Measurements from ENCODE around the gene AKR1C4. TPM values are rescaled to one million over a fixed set of nuclear protein-coding genes. Genes with fewer than 3 reads are reported as not detected.
"Not testable (repeated sequence)": the region's sequence is repeated elsewhere in the genome, so short reads cannot be mapped to it uniquely, and the experiment has no call there.

AKR1C4 gene
- total RNA-seq, 4 donors from 2014 or later: not detected

DNA sequence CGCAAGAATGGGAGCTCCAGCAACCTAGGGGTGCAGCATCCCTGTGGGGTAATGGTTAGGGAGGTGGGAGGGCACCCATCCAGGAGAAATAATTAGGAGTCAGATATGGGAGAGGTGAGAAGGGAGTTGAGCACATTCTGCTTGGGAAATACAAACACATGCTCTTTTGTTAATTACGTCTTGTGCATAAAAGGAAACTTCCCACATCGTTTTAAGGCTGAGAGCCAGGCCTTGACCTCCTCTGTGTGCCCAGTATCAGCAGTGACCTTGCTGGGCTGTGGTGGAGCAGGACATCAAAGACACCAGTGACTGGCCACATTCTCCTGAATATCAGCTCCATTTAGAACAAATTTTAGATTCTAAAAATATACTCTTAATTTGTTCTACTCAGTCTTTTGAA is 22.6 kb downstream of the AKR1C4 start:
- Histone ChIP-seq H3K36me3 (no peaks in the 10 kb centered on the region), H3K4me3 (replicated peaks in 1 of 3) (no peak overlapping the region), H3K27ac (no peak overlapping the region), H3K4me1 (no peaks in the 10 kb centered on the region), H3K27me3 (no peaks in the 10 kb centered on the region), H3K9me3 (no peaks in the 10 kb centered on the region)
- no peak for TF ChIP-seq POLR2A (IDR thresholded peaks at IDR 0.05)
- TF ChIP-seq, protein P1, sequence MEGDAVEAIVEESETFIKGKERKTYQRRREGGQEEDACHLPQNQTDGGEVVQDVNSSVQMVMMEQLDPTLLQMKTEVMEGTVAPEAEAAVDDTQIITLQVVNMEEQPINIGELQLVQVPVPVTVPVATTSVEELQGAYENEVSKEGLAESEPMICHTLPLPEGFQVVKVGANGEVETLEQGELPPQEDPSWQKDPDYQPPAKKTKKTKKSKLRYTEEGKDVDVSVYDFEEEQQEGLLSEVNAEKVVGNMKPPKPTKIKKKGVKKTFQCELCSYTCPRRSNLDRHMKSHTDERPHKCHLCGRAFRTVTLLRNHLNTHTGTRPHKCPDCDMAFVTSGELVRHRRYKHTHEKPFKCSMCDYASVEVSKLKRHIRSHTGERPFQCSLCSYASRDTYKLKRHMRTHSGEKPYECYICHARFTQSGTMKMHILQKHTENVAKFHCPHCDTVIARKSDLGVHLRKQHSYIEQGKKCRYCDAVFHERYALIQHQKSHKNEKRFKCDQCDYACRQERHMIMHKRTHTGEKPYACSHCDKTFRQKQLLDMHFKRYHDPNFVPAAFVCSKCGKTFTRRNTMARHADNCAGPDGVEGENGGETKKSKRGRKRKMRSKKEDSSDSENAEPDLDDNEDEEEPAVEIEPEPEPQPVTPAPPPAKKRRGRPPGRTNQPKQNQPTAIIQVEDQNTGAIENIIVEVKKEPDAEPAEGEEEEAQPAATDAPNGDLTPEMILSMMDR (IDR thresholded peaks at IDR 0.05): no peak
- no peak for DNase-seq
- intact Hi-C loops (cut with DNase I): no loop called here
- WGBS, 2 donors: 78 to 80% methylated on average over 3 of the region's 3 CpGs

GRCh38 chr10:5222942-5223341 is 26.3 kb downstream of the AKR1C4 start:
- DNase-seq; H3K4me1 ChIP-seq; H3K27me3 ChIP-seq; H3K4me3 ChIP-seq (replicated peaks in 1 of 3); H3K36me3 ChIP-seq; intact Hi-C loops (cut with DNase I); H3K9me3 ChIP-seq; H3K27ac ChIP-seq: not testable (repeated sequence)
- WGBS, 2 donors: 87 to 100% methylated on average over 3 to 6 of the region's 7 CpGs

- intact Hi-C loops (cut with DNase I): no loop called here
- Histone ChIP-seq H3K4me1 (no peaks in the 10 kb centered on the region), H3K36me3 (no peaks in the 10 kb centered on the region), H3K9me3 (no peaks in the 10 kb centered on the region), H3K4me3 (replicated peaks in 1 of 3) (no peak overlapping the region), H3K27me3 (no peaks in the 10 kb centered on the region), H3K27ac (no peak overlapping the region)
- DNase-seq: no peak
- 84 to 85% methylated on average over 8 of the region's 8 CpGs for WGBS, 2 donors
- no peak for TF ChIP-seq POLR2A (IDR thresholded peaks at IDR 0.05)
- TF ChIP-seq, protein P1 (IDR thresholded peaks at IDR 0.05): no peak
Observed at GRCh38 chr10:5229019-5229418, 32.4 kb downstream of the AKR1C4 start.

DNA sequence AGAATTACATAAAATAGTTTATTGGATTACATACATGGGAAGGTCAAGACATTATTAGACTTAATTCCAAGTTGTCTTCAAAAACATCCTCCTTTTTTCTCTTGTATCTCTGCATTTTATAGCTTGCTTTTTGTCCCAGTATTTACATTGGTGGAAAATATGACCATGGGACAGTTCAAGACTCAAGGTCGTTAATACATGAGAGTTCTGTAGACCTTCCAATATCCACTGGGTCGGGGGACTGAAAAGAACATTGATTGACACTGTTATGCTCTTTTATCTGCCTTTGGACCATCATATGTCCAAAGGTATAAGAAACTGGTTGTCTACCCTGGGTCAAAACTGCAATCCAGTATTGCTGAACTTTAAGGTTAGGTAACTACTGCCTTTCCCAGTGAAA is 36.7 kb downstream of the AKR1C4 start:
- intact Hi-C loops (cut with DNase I): no loop called here
- 63 to 82% methylated on average over 2 of the region's 2 CpGs for WGBS, 2 donors
- no peak for TF ChIP-seq POLR2A (IDR thresholded peaks at IDR 0.05)
- TF ChIP-seq, protein P1 (IDR thresholded peaks at IDR 0.05): no peak
- H3K36me3 ChIP-seq: no peaks in the 10 kb centered on the region
- no peaks in the 10 kb centered on the region for H3K4me1 ChIP-seq
- no peak overlapping the region for H3K27ac ChIP-seq
- H3K9me3 ChIP-seq: no peaks in the 10 kb centered on the region
- H3K27me3 ChIP-seq: no peaks in the 10 kb centered on the region
- no peak overlapping the region for H3K4me3 ChIP-seq (replicated peaks in 1 of 3)
- no peak for DNase-seq

DNA sequence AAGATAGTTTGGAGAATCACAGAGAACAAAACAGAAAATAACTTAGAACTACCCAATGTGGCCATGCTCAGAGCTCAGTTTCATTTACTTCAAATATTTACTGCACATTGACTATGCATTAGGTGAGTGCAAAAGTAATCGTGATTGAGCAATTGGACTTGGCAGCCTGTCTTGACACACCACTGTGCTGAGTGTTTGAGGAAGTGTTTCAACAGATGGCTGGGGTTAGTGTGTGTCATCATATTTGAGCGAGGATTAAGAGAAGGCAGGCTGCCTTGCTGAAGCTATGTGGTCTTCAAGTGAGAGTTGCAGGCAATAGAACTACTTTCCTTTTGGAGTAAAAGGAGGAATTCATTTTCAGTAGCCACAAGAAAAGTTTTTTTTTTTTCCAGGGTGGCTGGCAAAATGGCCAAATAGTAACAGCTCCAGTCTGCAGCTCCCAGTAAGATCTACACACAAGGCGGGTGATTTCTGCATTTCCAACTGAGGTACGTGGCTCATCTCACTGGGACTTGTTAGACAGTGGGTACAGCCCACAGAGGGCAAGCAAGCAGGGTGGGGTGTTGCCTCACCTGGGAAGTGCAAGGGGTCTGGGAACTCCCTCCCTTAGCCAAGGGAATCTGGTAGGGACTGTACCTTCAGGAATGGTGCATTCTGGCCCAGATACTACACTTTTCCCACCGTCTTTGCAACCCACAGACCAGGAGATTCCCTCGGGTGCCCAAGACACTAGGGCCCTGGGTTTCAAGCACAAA is 37.6 kb downstream of the AKR1C4 start:
- 79 to 81% methylated on average over 6 of the region's 6 CpGs for WGBS, 2 donors
- Histone ChIP-seq H3K36me3 (no peaks in the 10 kb centered on the region), H3K4me1 (no peaks in the 10 kb centered on the region), H3K27ac (no peak overlapping the region), H3K27me3 (no peaks in the 10 kb centered on the region), H3K9me3 (no peaks in the 10 kb centered on the region), H3K4me3 (replicated peaks in 1 of 3) (no peak overlapping the region)
- no peak for DNase-seq
- intact Hi-C loops (cut with DNase I): no loop called here
- TF ChIP-seq POLR2A (IDR thresholded peaks at IDR 0.05): no peak
- TF ChIP-seq, protein P1 (IDR thresholded peaks at IDR 0.05): no peak

GRCh38 chr10:5237541-5237940 is 40.9 kb downstream of the AKR1C4 start:
- H3K27ac ChIP-seq; H3K36me3 ChIP-seq; H3K27me3 ChIP-seq; DNase-seq; H3K4me3 ChIP-seq (replicated peaks in 1 of 3); intact Hi-C loops (cut with DNase I); H3K9me3 ChIP-seq; H3K4me1 ChIP-seq: not testable (repeated sequence)
- 60 to 79% methylated on average over 2 of the region's 2 CpGs for WGBS, 2 donors

Measured in thyroid gland (tissue), 4 donors.